GM18505 (cell line): ENCODE measurements around the gene SEPTIN6.

Experiments used
- ATAC-seq: cut with Tn5 transposase; IDR thresholded peaks from one replicate; pipeline ENCODE4 v1.9.1; 2021; ENCODE audit not compliant: unreplicated experiment
- POLR2A ChIP-seq: IDR thresholded peaks from 4 replicates; pipeline ENCODE4 v1.6.1; 2011; ENCODE audit warnings: borderline replicate concordance; ENCODE audit not compliant: insufficient read depth, insufficient read length; ENCODE audit errors: extremely low read depth

SEPTIN6 gene

GRCh38 chrX:119654112-119654531, 38.8 kb downstream of the SEPTIN6 start:
- TF ChIP-seq POLR2A = no peak

GRCh38 chrX:119648421-119648775, 44.6 kb downstream of the SEPTIN6 start:
- TF ChIP-seq POLR2A = no peak
- ATAC-seq = peak; percentile 6

More at GRCh38 chrX:119654112-119654531, 38.8 kb downstream of the SEPTIN6 start:
- ATAC-seq = no peak

GRCh38 chrX:119647552-119648420, 45.2 kb downstream of the SEPTIN6 start:
- ATAC-seq = peak; percentile 93
- peak; percentile 45 for TF ChIP-seq POLR2A

GRCh38 chrX:119647089-119647488, 45.9 kb downstream of the SEPTIN6 start:
- TF ChIP-seq POLR2A = no peak
- ATAC-seq = no peak

GRCh38 chrX:119646515-119646914, 46.5 kb downstream of the SEPTIN6 start:
- ATAC-seq = no peak
- no peak for TF ChIP-seq POLR2A

GRCh38 chrX:119643696-119644095, 49.3 kb downstream of the SEPTIN6 start:
- no peak for ATAC-seq
- TF ChIP-seq POLR2A = no peak
